WTC11 (cell line): ENCODE results near the gene NUMBL. TPM values are rescaled to one million over a fixed set of nuclear protein-coding genes. Genes with fewer than 3 reads are reported as not detected.

Experiments used
- ATAC-seq: fragments of 200-7000 bp; cut with Tn5 transposase; 2 replicates; pipeline ENCODE4 v1.10.0; 2021; ENCODE audit warnings: mild to moderate bottlenecking, moderate library complexity
- Bru-seq: library from RNA; stranded (reverse); fragments of 400-500 nt; gene quantifications from one replicate; lab custom pipeline; 2021; lab: Mats Ljungman, UMichigan
- CTCF ChIA-PET: fragments of 300-600 bp; sonication (Branson Sonifier 250); formaldehyde crosslinking; loops from one replicate; lab custom pipeline; 2021; ENCODE audit warnings: antibody characterized with exemption; lab: Charles Lee
- POLR2A ChIA-PET: fragments of 350-600 bp; sonication (Branson Sonifier 250); formaldehyde crosslinking; loops from one replicate; lab custom pipeline; 2021; ENCODE audit warnings: antibody characterized with exemption; lab: Charles Lee
- DNase-seq: peaks from one replicate; pipeline ENCODE4 v3.0.0; 2021; ENCODE audit warnings: low spot score
- H3K27ac Mint-ChIP-seq: 2 replicates; pipeline ENCODE4 v1.8.0; 2021; ENCODE audit warnings: mixed read lengths
- H3K27me3 Mint-ChIP-seq: 2 replicates; pipeline ENCODE4 v1.8.0; 2021; ENCODE audit warnings: low read depth, mild to moderate bottlenecking, moderate library complexity, mixed read lengths
- H3K36me3 Mint-ChIP-seq: 2 replicates; pipeline ENCODE4 v1.8.0; 2021; ENCODE audit warnings: mixed read lengths
- H3K4me1 Mint-ChIP-seq: 2 replicates; pipeline ENCODE4 v1.8.0; 2022; ENCODE audit warnings: mixed read lengths
- H3K4me3 Mint-ChIP-seq: 2 replicates; pipeline ENCODE4 v1.8.0; 2021; ENCODE audit warnings: mild to moderate bottlenecking, moderate library complexity, mixed read lengths
- H3K9me3 Mint-ChIP-seq: 2 replicates; pipeline ENCODE4 v1.8.0; 2021; ENCODE audit warnings: mixed read lengths
- AR ChIP-seq: fragments of 250-450 bp; sonication (Bioruptor Pico); IDR thresholded peaks from 2 replicates; pipeline ENCODE4 v1.9.0; 2021; ENCODE audit warnings: mild to moderate bottlenecking
- CBFB ChIP-seq: sonication (generic); formaldehyde crosslinking; IDR thresholded peaks from 2 replicates; pipeline ENCODE4 v1.8.1; 2022; ENCODE audit warnings: mild to moderate bottlenecking, low read depth, missing genetic modification reagents
- CREB1 ChIP-seq: sonication (generic); formaldehyde crosslinking; IDR thresholded peaks from 2 replicates; pipeline ENCODE4 v1.8.0; 2023; ENCODE audit warnings: mild to moderate bottlenecking, missing genetic modification reagents
- EMX1 ChIP-seq: fragments of 250-450 bp; sonication (Bioruptor Pico); IDR thresholded peaks from 2 replicates; pipeline ENCODE4 v1.8.0; 2021; ENCODE audit warnings: mild to moderate bottlenecking
- HMGXB4 ChIP-seq: sonication (generic); formaldehyde crosslinking; IDR thresholded peaks from 2 replicates; pipeline ENCODE4 v1.8.1; 2023; ENCODE audit warnings: mild to moderate bottlenecking, moderate library complexity, missing genetic modification reagents
- MLX ChIP-seq: sonication (generic); formaldehyde crosslinking; IDR thresholded peaks from 2 replicates; pipeline ENCODE4 v1.8.1; 2023; ENCODE audit warnings: mild to moderate bottlenecking, missing genetic modification reagents, moderate library complexity
- NFATC4 ChIP-seq: fragments of 250-450 bp; sonication (Bioruptor Pico); IDR thresholded peaks from 2 replicates; pipeline ENCODE4 v1.9.0; 2021; ENCODE audit warnings: mild to moderate bottlenecking
- PRRX2 ChIP-seq: fragments of 250-450 bp; sonication (Bioruptor Pico); IDR thresholded peaks from 2 replicates; pipeline ENCODE4 v1.8.0; 2021; ENCODE audit warnings: mild to moderate bottlenecking
- SP1 ChIP-seq: sonication (generic); formaldehyde crosslinking; conservative IDR thresholded peaks from 2 replicates; pipeline ENCODE4 v1.8.1; 2022; ENCODE audit warnings: missing genetic modification reagents
- TEAD4 ChIP-seq: sonication (generic); formaldehyde crosslinking; IDR thresholded peaks from 2 replicates; pipeline ENCODE4 v1.8.0; 2022; ENCODE audit warnings: mild to moderate bottlenecking, missing genetic modification reagents
- ZMAT4 ChIP-seq: fragments of 250-450 bp; sonication (Bioruptor Pico); IDR thresholded peaks from 2 replicates; pipeline ENCODE4 v1.9.0; 2021; ENCODE audit warnings: mild to moderate bottlenecking
- ZNF317 ChIP-seq: sonication (generic); formaldehyde crosslinking; IDR thresholded peaks from 2 replicates; pipeline ENCODE4 v1.8.1; 2023; ENCODE audit warnings: low read depth, mild to moderate bottlenecking, moderate library complexity, missing genetic modification reagents, borderline replicate concordance
- ZNF416 ChIP-seq: fragments of 250-450 bp; sonication (Bioruptor Pico); IDR thresholded peaks from 2 replicates; pipeline ENCODE4 v1.9.0; 2021; ENCODE audit warnings: mild to moderate bottlenecking, inconsistent platforms
- long read RNA-seq, 3 experiments: library from RNA in 1 of 3; library from capped mRNA in 1 of 3; library from polyadenylated mRNA in 1 of 3; unstranded in 2 of 3; stranded (forward) in 1 of 3; transcript quantifications; one replicate each; pipeline ENCODE4 v2.0.0, GENCODE V29; 2021
- total RNA-seq: library from RNA; stranded (reverse); gene quantifications from 3 replicates; pipeline ENCODE4 v1.2.3, GENCODE V29; 2021

The NUMBL gene
- total RNA-seq (30.3 to 38.6 TPM (median 34.9 TPM) in 3 replicates), Bru-seq, nascent RNA (percentile 58 among the genes with signal in this experiment)
- long read RNA-seq, experiment 1, transcript NUMBL-201 (10 exons, 3,561 nt), result major isoform, 40 of 63 reads
- long read RNA-seq, experiment 1, partial matches to known transcripts, result 2 of 63 reads
- long read RNA-seq, experiment 1, other reads (novel, unspliced or antisense), result 18 of 63 reads
- long read RNA-seq, experiment 2, partial matches to known transcripts, result 4 of 23 reads
- long read RNA-seq, experiment 2, other reads (novel, unspliced or antisense), result 18 of 23 reads
- long read RNA-seq, experiment 3, result 0 reads

- peak within 1 kb of the TSS; percentile 95 for H3K27ac Mint-ChIP-seq
- TF ChIP-seq NFATC4 (CRISPR knock-in tag), result 0 out of 2 replicates have a peak, but pooled peaks have one; percentile 14
- no peak for TF ChIP-seq AR
- no peak for TF ChIP-seq ZMAT4 (CRISPR knock-in tag)
- peak; percentile 77 for TF ChIP-seq SP1 (CRISPR knock-in tag)
- 0 out of 2 replicates have a peak, but pooled peaks have one; percentile 34 for TF ChIP-seq ZNF416 (CRISPR knock-in tag)
- TF ChIP-seq EMX1 (CRISPR knock-in tag), result 0 out of 2 replicates have a peak, but pooled peaks have one; percentile 38
- peak; percentile 72 for TF ChIP-seq PRRX2 (CRISPR knock-in tag)
- TF ChIP-seq, all 79 proteins: peak for 5
- ChIA-PET POLR2A (interaction anchor here (0.6 to 2.0 kb wide), 6 partner anchors 10 to 108 kb away, joined by 3 to 10 read pairs (median 8); partner anchors contain the start of genes ACTMAP, COQ8B, EGLN2 and ITPKC), CTCF (interaction anchor here (0.8 to 4.2 kb wide), 9 partner anchors 10 to 120 kb away, joined by 3 to 41 read pairs (median 5); partner anchors contain the start of genes COQ8B, EGLN2 and ITPKC)
- Mint-ChIP-seq H3K9me3 (no peaks in the 10 kb centered on the region), H3K4me3 (peak within 1 kb of the TSS; percentile 86), H3K4me1 (peaks cover 6% of the 10 kb centered on the region), H3K27me3 (no peaks in the 10 kb centered on the region), H3K36me3 (peaks cover 19% of the 10 kb centered on the region)
- DNase-seq (no peak), ATAC-seq (no peak; the same call in 1 of the 2 replicates)
These were observed at the start of gene NUMBL for GRCh38 chr19:40690050-40690692. Gene NUMBL, minus strand, starts transcription at chr19:40690651. Its CDS starts 168 bp downstream, at chr19:40690483.

GRCh38 chr19:40739030-40739839 is 48.8 kb upstream of the NUMBL start:
- CTCF ChIA-PET, result interaction anchor here (1.0 to 1.6 kb wide), 2 partner anchors 37 to 76 kb away, joined by 3 to 4 read pairs; no protein-coding TSS in a partner anchor
- ATAC-seq, result no peak
- no peak overlapping the region for H3K27ac Mint-ChIP-seq
- H3K4me3 Mint-ChIP-seq, result no peak overlapping the region
- no peak for DNase-seq
- POLR2A ChIA-PET, result interaction anchor here (0.8 kb wide), 1 partner anchor 11 kb away, joined by 3 read pairs; the partner anchor contains the start of gene ACTMAP
- TF ChIP-seq HMGXB4, result no peak
- no peak for TF ChIP-seq CREB1
- no peak for TF ChIP-seq TEAD4 (CRISPR knock-in tag)
- TF ChIP-seq MLX, result no peak
- no peak for TF ChIP-seq ZNF317 (CRISPR knock-in tag)
- no peak for TF ChIP-seq CBFB
- peaks cover 33% of the 10 kb centered on the region for H3K36me3 Mint-ChIP-seq
- peaks cover 5% of the 10 kb centered on the region for H3K4me1 Mint-ChIP-seq
- H3K9me3 Mint-ChIP-seq, result no peaks in the 10 kb centered on the region
- H3K27me3 Mint-ChIP-seq, result no peaks in the 10 kb centered on the region
